ENCODE data around the gene KLHL24. TPM values are rescaled to one million over a fixed set of nuclear protein-coding genes. Genes with fewer than 3 reads are reported as not detected.

KLHL24 gene
- polyA plus RNA-seq, 1 donor (not counting 4 experiments of a cell fraction or from before 2014, with no cell fraction given), result 12.0 TPM

- FAIRE-seq (no peak), DNase-seq (ENCODE audit: low read depth, low spot score) (no peak)
- H3K27me3 ChIP-seq (ENCODE audit: control insufficient read depth, extremely low read depth, insufficient read depth, low read length), result no peaks in the 10 kb centered on the region
- H3K36me3 ChIP-seq (ENCODE audit: control insufficient read depth in 2 of 2, extremely low read depth in 1 of 2, insufficient read depth in 2 of 2, low read length in 2 of 2), result peaks cover 19 to 23% of the 10 kb centered on the region in 2 experiments
- H4K20me1 ChIP-seq (ENCODE audit: control insufficient read depth, extremely low read depth, insufficient read depth, low read length), result no peaks in the 10 kb centered on the region
- H2AFZ ChIP-seq (ENCODE audit: control insufficient read depth, low read length), result no peak overlapping the region
- H3K4me2 ChIP-seq (ENCODE audit: control insufficient read depth, extremely low read depth, insufficient read depth, low read depth, low read length), result no peak overlapping the region
- no peak overlapping the region for H3K27ac ChIP-seq (ENCODE audit: control insufficient read depth, insufficient read depth, low read length)
- H3K79me2 ChIP-seq (ENCODE audit: control insufficient read depth, insufficient read depth, low read length), result peaks cover 3% of the 10 kb centered on the region
- no peak overlapping the region for H3K4me3 ChIP-seq (ENCODE audit: control insufficient read depth in 2 of 3, extremely low read depth in 1 of 3, insufficient read depth in 2 of 3, low read depth in 1 of 3, low read length in 3 of 3)
- TF ChIP-seq, protein P1, sequence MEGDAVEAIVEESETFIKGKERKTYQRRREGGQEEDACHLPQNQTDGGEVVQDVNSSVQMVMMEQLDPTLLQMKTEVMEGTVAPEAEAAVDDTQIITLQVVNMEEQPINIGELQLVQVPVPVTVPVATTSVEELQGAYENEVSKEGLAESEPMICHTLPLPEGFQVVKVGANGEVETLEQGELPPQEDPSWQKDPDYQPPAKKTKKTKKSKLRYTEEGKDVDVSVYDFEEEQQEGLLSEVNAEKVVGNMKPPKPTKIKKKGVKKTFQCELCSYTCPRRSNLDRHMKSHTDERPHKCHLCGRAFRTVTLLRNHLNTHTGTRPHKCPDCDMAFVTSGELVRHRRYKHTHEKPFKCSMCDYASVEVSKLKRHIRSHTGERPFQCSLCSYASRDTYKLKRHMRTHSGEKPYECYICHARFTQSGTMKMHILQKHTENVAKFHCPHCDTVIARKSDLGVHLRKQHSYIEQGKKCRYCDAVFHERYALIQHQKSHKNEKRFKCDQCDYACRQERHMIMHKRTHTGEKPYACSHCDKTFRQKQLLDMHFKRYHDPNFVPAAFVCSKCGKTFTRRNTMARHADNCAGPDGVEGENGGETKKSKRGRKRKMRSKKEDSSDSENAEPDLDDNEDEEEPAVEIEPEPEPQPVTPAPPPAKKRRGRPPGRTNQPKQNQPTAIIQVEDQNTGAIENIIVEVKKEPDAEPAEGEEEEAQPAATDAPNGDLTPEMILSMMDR (optimal IDR thresholded peaks at IDR 0.05 in 1 of 3, IDR thresholded peaks at IDR 0.05 in 1 of 3, conservative IDR thresholded peaks at IDR 0.05 in 1 of 3; ENCODE audit: extremely low read depth in 1 of 3, insufficient read depth in 2 of 3, low read length in 3 of 3), result no peak
- no peak for TF ChIP-seq EZH2 (IDR thresholded peaks at IDR 0.05; ENCODE audit: low read length)
- no peaks in the 10 kb centered on the region for H3K4me1 ChIP-seq (ENCODE audit: control insufficient read depth, extremely low read depth, insufficient read depth, low read length)
- dilution Hi-C loops (cut with MboI; ENCODE audit: extremely low pct_ligation_motif_present, low sequenced_read_pairs), result no loop called here
- H3K9ac ChIP-seq (ENCODE audit: control insufficient read depth, extremely low read depth, insufficient read depth, low read length), result no peak overlapping the region
- H3K9me1 ChIP-seq (ENCODE audit: control insufficient read depth, extremely low read depth, insufficient read depth, low read length), result no peaks in the 10 kb centered on the region
- H3K9me3 ChIP-seq (ENCODE audit: control insufficient read depth, low read depth, low read length), result no peaks in the 10 kb centered on the region
These were observed 96.2 kb downstream of the KLHL24 start for GRCh38 chr3:183731611-183732010.

DNA sequence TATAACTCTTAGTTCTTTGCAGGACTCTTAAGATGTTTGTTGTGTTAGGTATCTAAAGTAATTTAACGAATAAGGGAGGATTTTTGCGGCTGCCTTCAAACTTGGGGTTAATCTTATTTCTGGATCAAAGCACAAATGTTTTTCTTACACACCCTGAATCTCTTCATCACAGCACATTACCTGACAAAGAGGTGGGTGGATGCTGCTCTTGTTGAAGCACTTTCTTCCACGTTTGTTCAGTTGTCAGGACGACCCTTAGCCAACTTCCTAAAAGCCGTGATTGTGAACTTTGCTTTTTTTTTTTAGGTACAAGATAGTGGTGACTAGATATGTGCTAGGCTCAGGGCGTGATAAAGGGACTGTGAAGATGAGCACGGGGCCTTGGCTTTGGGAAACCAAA, 98.1 kb downstream of the KLHL24 start:
- H3K9me3 ChIP-seq (ENCODE audit: control insufficient read depth, low read depth, low read length), result no peaks in the 10 kb centered on the region
- H3K27me3 ChIP-seq (ENCODE audit: control insufficient read depth, extremely low read depth, insufficient read depth, low read length), result no peaks in the 10 kb centered on the region
- no peak overlapping the region for H3K4me3 ChIP-seq (ENCODE audit: control insufficient read depth in 2 of 3, extremely low read depth in 1 of 3, insufficient read depth in 2 of 3, low read depth in 1 of 3, low read length in 3 of 3)
- FAIRE-seq, result no peak
- no peak overlapping the region for H3K9ac ChIP-seq (ENCODE audit: control insufficient read depth, extremely low read depth, insufficient read depth, low read length)
- dilution Hi-C loops (cut with MboI; ENCODE audit: extremely low pct_ligation_motif_present, low sequenced_read_pairs), result no loop called here
- H3K27ac ChIP-seq (ENCODE audit: control insufficient read depth, insufficient read depth, low read length), result no peak overlapping the region
- no peak overlapping the region for H3K4me2 ChIP-seq (ENCODE audit: control insufficient read depth, extremely low read depth, insufficient read depth, low read depth, low read length)
- peaks cover 16 to 22% of the 10 kb centered on the region in 2 experiments for H3K36me3 ChIP-seq (ENCODE audit: control insufficient read depth in 2 of 2, extremely low read depth in 1 of 2, insufficient read depth in 2 of 2, low read length in 2 of 2)
- no peaks in the 10 kb centered on the region for H3K4me1 ChIP-seq (ENCODE audit: control insufficient read depth, extremely low read depth, insufficient read depth, low read length)
- peaks cover 3% of the 10 kb centered on the region for H3K79me2 ChIP-seq (ENCODE audit: control insufficient read depth, insufficient read depth, low read length)
- H2AFZ ChIP-seq (ENCODE audit: control insufficient read depth, low read length), result no peak overlapping the region
- H4K20me1 ChIP-seq (ENCODE audit: control insufficient read depth, extremely low read depth, insufficient read depth, low read length), result no peaks in the 10 kb centered on the region
- DNase-seq (ENCODE audit: low read depth, low spot score), result no peak
- H3K9me1 ChIP-seq (ENCODE audit: control insufficient read depth, extremely low read depth, insufficient read depth, low read length), result no peaks in the 10 kb centered on the region
- no peak for TF ChIP-seq EZH2 (IDR thresholded peaks at IDR 0.05; ENCODE audit: low read length)
- TF ChIP-seq, protein P1 (optimal IDR thresholded peaks at IDR 0.05 in 1 of 3, IDR thresholded peaks at IDR 0.05 in 1 of 3, conservative IDR thresholded peaks at IDR 0.05 in 1 of 3; ENCODE audit: extremely low read depth in 1 of 3, insufficient read depth in 2 of 3, low read length in 3 of 3), result no peak

Other genes starting within 250 kb of the KLHL24 start
- gene MCF2L2, start 207.0 kb upstream of the KLHL24 start, polyA plus RNA-seq, result 0.04 to 0.26 TPM (median 0.05 TPM) in 3 replicates
- 0.10 to 0.30 TPM (median 0.12 TPM) in 3 replicates for gene KLHL6, start 79.9 kb upstream of the KLHL24 start, polyA plus RNA-seq
- gene YEATS2, start 62.2 kb downstream of the KLHL24 start, polyA plus RNA-seq, result 20.9 to 21.7 TPM (median 21.2 TPM) in 3 replicates
- 1.2 to 1.4 TPM (median 1.4 TPM) in 3 replicates for gene MAP6D1, start 190.0 kb downstream of the KLHL24 start, polyA plus RNA-seq
- 52.2 to 68.9 TPM (median 61.4 TPM) in 3 replicates for gene PARL, start 249.3 kb downstream of the KLHL24 start, polyA plus RNA-seq